Breast epithelium (tissue), 3 donors: ENCODE data around the gene METTL9.

Source experiments
- CTCF ChIP-seq, 3 donors: fragments of 450-650 bp; IDR thresholded peaks; one replicate each; pipeline ENCODE4 v1.5.1; 2016 to 2017; ENCODE audit warnings: antibody characterized with exemption in 3 of 3, mild to moderate bottlenecking in 3 of 3, moderate library complexity in 3 of 3
- POLR2A ChIP-seq: fragments of 450-650 bp; IDR thresholded peaks from one replicate; pipeline ENCODE4 v1.6.1; 2016; ENCODE audit warnings: antibody characterized with exemption, mild to moderate bottlenecking, moderate library complexity

GRCh38 chr16:21684199-21684598, 84.8 kb downstream of the METTL9 start:
- TF ChIP-seq CTCF (IDR thresholded peaks at IDR 0.05) (no peak), POLR2A (no peak)
